BE2C (cell line): ENCODE results near the gene TXNL1.

Source experiments
- DNase-seq: peaks from one replicate; pipeline ENCODE4 v3.0.0-alpha.2; 2020
- H3K27me3 ChIP-seq: fragments of 250-450 bp; sonication (Bioruptor Pico); 2 replicates; pipeline ENCODE4 v1.5.1; 2020; ENCODE audit warnings: mild to moderate bottlenecking
- H3K36me3 ChIP-seq: fragments of 250-450 bp; sonication (Bioruptor Pico); 2 replicates; pipeline ENCODE4 v1.5.1; 2020; ENCODE audit warnings: mild to moderate bottlenecking
- H3K4me1 ChIP-seq: fragments of 250-450 bp; sonication (Bioruptor Pico); 2 replicates; pipeline ENCODE4 v1.5.1; 2020
- H3K4me3 ChIP-seq: 2 replicates; pipeline ENCODE4 v1.5.1; 2011; ENCODE audit warnings: low read depth, low read length
- H3K9me3 ChIP-seq: fragments of 250-450 bp; sonication (Bioruptor Pico); 2 replicates; pipeline ENCODE4 v1.5.1; 2020
- CTCF ChIP-seq: IDR thresholded peaks from 2 replicates; pipeline ENCODE4 v1.5.1; 2012; ENCODE audit warnings: mild to moderate bottlenecking, low read depth, low read length

The TXNL1 gene

DNA sequence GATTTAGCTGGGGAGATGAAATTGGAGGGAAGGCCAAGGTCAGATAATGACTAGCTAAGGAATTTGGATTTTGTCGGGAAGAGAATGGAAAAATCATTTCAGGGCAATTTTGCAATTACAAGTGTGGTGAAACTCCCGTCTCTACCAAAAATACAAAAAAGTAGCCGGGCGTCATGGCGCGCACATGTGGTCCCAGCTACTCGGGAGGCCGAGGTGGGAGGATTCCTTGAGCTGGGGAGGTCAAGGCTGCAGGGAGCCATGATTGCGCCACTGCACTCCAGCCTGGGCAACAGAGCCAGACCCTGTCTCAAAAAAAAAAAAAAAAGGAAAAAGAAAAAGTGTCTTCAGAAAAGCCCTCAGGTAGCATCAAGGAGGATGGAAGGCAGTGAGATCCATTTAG lies 1.2 kb upstream of the TXNL1 start:
- DNase-seq: no peak
- no peaks in the 10 kb centered on the region for H3K27me3 ChIP-seq
- no peak for TF ChIP-seq CTCF
- H3K4me3 ChIP-seq: no peak overlapping the region
- no peaks in the 10 kb centered on the region; the same call in 1 of the 2 replicates for H3K4me1 ChIP-seq
- no peaks in the 10 kb centered on the region; the same call in 1 of the 2 replicates for H3K36me3 ChIP-seq
- H3K9me3 ChIP-seq: no peaks in the 10 kb centered on the region

DNA sequence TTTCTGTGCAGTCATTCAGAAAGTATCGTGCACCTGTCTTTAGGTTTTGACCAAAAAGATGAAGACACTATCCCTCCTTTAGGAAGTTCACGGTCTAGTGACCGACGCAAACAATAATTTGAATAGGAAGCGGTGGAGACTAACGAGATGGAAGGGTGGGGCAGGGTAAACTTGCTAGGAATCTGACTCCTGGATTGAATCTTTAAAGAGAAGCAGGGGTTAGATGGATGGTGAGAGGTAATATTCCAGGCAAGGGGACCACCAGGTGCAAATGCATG lies 651 bp upstream of the TXNL1 start:
- H3K9me3 ChIP-seq: no peaks in the 10 kb centered on the region
- peak overlapping the region; percentile 74 for H3K4me3 ChIP-seq
- DNase-seq: no peak
- H3K27me3 ChIP-seq: no peaks in the 10 kb centered on the region
- no peaks in the 10 kb centered on the region; the same call in 1 of the 2 replicates for H3K36me3 ChIP-seq
- H3K4me1 ChIP-seq: no peaks in the 10 kb centered on the region; the same call in 1 of the 2 replicates
- TF ChIP-seq CTCF: no peak

DNA sequence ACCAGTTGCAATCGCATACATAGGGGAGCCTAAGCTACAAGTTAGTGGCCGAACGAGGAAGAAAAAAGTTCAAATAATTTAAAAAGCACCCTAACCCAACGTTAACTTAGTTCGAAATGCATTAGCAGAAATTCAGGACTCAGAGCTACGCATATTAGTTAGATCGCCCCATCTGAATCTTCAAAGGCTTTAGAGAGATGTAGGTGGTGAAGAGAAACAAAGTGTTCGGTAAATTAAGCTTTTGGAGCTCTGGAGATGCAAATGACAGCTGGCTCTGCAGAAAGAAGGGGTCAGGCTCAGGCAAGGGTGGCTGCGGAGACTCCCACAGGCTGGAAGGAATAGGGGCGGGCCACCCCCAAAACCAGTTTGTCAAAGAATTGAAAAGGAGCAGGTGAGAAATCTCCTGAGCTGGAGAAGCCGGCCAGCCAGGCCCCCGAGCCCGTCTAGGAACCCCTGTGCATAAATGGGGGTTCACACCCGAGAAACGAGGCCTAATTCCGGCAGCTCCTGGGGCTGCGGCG lies 621 bp downstream of the TXNL1 start:
- no peak for DNase-seq
- Histone ChIP-seq H3K4me1 (no peaks in the 10 kb centered on the region; the same call in 1 of the 2 replicates), H3K36me3 (no peaks in the 10 kb centered on the region; the same call in 1 of the 2 replicates), H3K4me3 (peak overlapping the region; percentile 92), H3K27me3 (no peaks in the 10 kb centered on the region), H3K9me3 (no peaks in the 10 kb centered on the region)
- no peak for TF ChIP-seq CTCF

- H3K36me3 ChIP-seq: no peaks in the 10 kb centered on the region; the same call in 1 of the 2 replicates
- no peak for TF ChIP-seq CTCF
- no peak for DNase-seq
- no peaks in the 10 kb centered on the region for H3K9me3 ChIP-seq
- no peaks in the 10 kb centered on the region; the same call in 1 of the 2 replicates for H3K4me1 ChIP-seq
- no peaks in the 10 kb centered on the region for H3K27me3 ChIP-seq
- peak overlapping the region; percentile 92 for H3K4me3 ChIP-seq
These were observed 1.2 kb downstream of the TXNL1 start for GRCh38 chr18:56637176-56637575.

GRCh38 chr18:56635007-56635406 lies 3.4 kb downstream of the TXNL1 start:
- Histone ChIP-seq H3K4me3 (no peak overlapping the region), H3K4me1 (no peaks in the 10 kb centered on the region; the same call in 1 of the 2 replicates), H3K27me3 (no peaks in the 10 kb centered on the region), H3K9me3 (no peaks in the 10 kb centered on the region), H3K36me3 (no peaks in the 10 kb centered on the region; the same call in 1 of the 2 replicates)
- no peak for TF ChIP-seq CTCF
- DNase-seq: no peak

- Histone ChIP-seq H3K27me3 (no peaks in the 10 kb centered on the region), H3K36me3 (no peaks in the 10 kb centered on the region; the same call in 1 of the 2 replicates), H3K4me1 (no peaks in the 10 kb centered on the region), H3K9me3 (no peaks in the 10 kb centered on the region), H3K4me3 (no peak overlapping the region)
- DNase-seq: no peak
- TF ChIP-seq CTCF: no peak
These were observed 6.0 kb downstream of the TXNL1 start for GRCh38 chr18:56632070-56633022.
